Neutrophil (primary cell): ENCODE data around the gene PDE8B.

Source experiments
- H3K27ac ChIP-seq: fragments of 200-600 bp; sonication (generic); 2 replicates; pipeline ENCODE4 v1.5.1; 2016; ENCODE audit warnings: mild to moderate bottlenecking, moderate library complexity
- H3K27me3 ChIP-seq: fragments of 200-600 bp; sonication (generic); 2 replicates; pipeline ENCODE4 v1.6.0; 2016; ENCODE audit warnings: mild to moderate bottlenecking
- H3K36me3 ChIP-seq: fragments of 200-600 bp; sonication (generic); 2 replicates; pipeline ENCODE4 v1.5.1; 2017
- H3K4me1 ChIP-seq, 2 experiments: fragments of 200-600 bp in 1 of 2; sonication (generic) in 1 of 2; 1 replicate in 1 of 2; 2 replicates in 1 of 2; pipeline versions ENCODE4 v1.5.1 to v1.6.1; 2013 to 2016; ENCODE audit warnings: low read depth in 1 of 2, low read length in 1 of 2, mild to moderate bottlenecking in 1 of 2, moderate library complexity in 1 of 2; ENCODE audit not compliant: control insufficient read depth in 1 of 2, insufficient read depth in 1 of 2
- H3K4me3 ChIP-seq, 2 experiments: fragments of 200-600 bp in 1 of 2; sonication (generic) in 1 of 2; 1 replicate in 1 of 2; 2 replicates in 1 of 2; pipeline ENCODE4 v1.5.1; 2013 to 2016; ENCODE audit warnings: low read depth in 1 of 2, low read length in 1 of 2, mild to moderate bottlenecking in 1 of 2, moderate library complexity in 1 of 2
- H3K9me3 ChIP-seq: fragments of 200-600 bp; sonication (generic); 2 replicates; pipeline ENCODE4 v1.5.1; 2016
- TF ChIP-seq, protein P1 (sequence below): fragments of 200-600 bp; sonication (generic); IDR thresholded peaks from 2 replicates; pipeline ENCODE4 v1.5.1; 2016; ENCODE audit warnings: antibody characterized with exemption

Gene PDE8B

DNA sequence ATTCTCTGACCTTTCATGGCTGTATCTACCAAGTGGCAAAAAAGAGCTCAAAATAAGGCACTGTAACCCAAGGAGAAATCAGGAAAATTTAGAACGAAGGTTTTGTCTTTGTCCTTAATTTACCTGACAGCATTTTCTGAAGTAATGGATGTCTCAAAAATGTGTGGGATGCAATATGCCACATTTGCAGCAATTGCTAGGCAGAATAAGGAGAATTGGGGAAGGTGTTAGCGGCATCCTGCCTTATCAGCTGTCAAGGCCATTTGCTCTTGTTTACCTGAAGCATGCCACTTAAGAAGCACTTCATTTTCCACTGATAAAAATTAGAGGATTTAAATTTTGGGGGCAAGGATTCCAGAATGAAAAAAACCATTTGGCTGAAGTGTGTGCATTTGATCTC lies 39.0 kb downstream of the PDE8B start:
- no peak overlapping the region for H3K27ac ChIP-seq
- H3K36me3 ChIP-seq = no peaks in the 10 kb centered on the region
- TF ChIP-seq, protein P1, sequence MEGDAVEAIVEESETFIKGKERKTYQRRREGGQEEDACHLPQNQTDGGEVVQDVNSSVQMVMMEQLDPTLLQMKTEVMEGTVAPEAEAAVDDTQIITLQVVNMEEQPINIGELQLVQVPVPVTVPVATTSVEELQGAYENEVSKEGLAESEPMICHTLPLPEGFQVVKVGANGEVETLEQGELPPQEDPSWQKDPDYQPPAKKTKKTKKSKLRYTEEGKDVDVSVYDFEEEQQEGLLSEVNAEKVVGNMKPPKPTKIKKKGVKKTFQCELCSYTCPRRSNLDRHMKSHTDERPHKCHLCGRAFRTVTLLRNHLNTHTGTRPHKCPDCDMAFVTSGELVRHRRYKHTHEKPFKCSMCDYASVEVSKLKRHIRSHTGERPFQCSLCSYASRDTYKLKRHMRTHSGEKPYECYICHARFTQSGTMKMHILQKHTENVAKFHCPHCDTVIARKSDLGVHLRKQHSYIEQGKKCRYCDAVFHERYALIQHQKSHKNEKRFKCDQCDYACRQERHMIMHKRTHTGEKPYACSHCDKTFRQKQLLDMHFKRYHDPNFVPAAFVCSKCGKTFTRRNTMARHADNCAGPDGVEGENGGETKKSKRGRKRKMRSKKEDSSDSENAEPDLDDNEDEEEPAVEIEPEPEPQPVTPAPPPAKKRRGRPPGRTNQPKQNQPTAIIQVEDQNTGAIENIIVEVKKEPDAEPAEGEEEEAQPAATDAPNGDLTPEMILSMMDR = no peak
- H3K9me3 ChIP-seq = no peaks in the 10 kb centered on the region
- H3K27me3 ChIP-seq = no peaks in the 10 kb centered on the region
- no peak overlapping the region for H3K4me3 ChIP-seq
- H3K4me1 ChIP-seq = no peaks in the 10 kb centered on the region

DNA sequence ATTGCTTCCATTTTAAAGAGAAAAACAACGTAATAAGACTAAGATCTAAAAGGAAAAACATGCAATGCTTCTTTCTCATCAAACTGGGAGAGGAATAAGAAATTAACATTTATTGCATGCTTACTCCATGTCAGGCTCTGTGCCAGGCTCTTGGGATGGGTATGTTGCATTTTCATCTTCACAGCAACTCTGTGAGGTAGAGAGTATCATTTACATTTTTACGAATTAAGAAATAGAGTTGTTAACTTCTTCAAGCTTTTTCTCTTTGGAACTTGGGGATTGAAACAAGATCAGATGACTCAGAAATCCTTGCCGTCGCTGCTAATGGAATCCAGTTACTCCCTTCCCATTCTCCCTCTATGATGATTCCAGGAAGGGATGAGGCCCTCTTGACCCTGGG lies 39.5 kb downstream of the PDE8B start:
- H3K4me1 ChIP-seq = no peaks in the 10 kb centered on the region
- no peaks in the 10 kb centered on the region for H3K27me3 ChIP-seq
- H3K36me3 ChIP-seq = no peaks in the 10 kb centered on the region
- no peaks in the 10 kb centered on the region for H3K9me3 ChIP-seq
- TF ChIP-seq, protein P1 = no peak
- no peak overlapping the region for H3K27ac ChIP-seq
- no peak overlapping the region for H3K4me3 ChIP-seq

DNA sequence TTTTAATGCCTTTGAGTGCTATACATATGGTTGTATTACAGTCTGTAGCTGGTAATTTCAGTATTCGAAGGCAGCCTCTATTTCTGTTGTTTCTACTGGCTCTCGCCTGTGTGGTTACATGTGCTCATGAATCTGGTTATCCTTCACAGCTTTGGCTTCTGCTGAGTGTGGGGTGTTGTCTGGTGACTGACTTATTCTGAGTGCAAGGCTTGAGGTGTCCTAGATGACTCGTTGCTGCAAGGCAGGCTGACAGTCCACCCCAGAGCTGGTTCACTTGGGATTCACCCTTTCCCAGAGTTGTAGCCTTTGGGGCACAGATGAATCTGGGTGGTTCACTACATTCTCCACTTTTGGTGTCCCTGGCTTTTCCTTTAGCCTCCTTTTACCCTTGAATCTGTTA lies 41.4 kb downstream of the PDE8B start:
- Histone ChIP-seq H3K4me1 (no peaks in the 10 kb centered on the region), H3K36me3 (no peaks in the 10 kb centered on the region), H3K9me3 (no peaks in the 10 kb centered on the region), H3K27ac (no peak overlapping the region), H3K27me3 (no peaks in the 10 kb centered on the region), H3K4me3 (no peak overlapping the region)
- TF ChIP-seq, protein P1 = no peak

DNA sequence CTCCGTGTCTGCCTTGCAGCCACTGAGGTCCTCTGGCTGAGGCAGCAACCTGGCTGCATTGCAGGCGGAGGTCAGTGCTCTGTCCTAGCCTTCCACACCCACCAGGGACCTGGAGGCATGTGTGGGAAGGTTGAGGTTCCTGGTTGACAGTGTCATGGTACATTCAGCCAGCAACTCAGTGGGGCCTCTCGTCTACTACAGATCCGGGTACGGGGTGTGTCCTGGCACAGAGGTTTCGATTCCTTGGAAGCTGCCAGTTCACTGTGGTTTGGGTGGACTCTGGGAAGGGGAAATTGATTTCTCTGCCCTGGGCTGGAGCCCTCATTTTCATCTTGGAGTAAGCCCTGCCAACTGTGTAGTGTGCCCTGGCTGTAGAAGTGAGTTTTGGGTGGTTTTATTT lies 45.1 kb downstream of the PDE8B start:
- Histone ChIP-seq H3K9me3 (no peaks in the 10 kb centered on the region), H3K36me3 (no peaks in the 10 kb centered on the region), H3K4me1 (no peaks in the 10 kb centered on the region), H3K4me3 (no peak overlapping the region), H3K27ac (no peak overlapping the region), H3K27me3 (no peaks in the 10 kb centered on the region)
- TF ChIP-seq, protein P1 = no peak

DNA sequence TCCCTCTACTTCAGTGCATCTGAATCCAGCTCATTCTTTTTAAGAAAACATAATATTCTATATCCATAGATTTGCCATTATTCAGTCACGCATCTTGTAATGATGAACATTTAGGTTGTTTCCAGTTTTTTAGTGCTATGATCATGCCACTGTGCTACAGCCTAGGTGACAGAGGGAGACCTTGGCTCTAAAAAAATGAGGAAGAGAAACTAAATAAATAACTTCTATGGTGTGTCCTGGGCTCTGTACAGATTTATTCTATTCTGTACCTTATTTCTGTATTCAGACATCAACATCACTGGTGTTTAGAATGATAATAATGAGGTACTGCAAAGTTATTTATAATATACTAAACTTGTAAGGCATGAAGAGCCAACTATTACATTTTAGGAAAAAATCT lies 45.9 kb downstream of the PDE8B start:
- no peaks in the 10 kb centered on the region for H3K9me3 ChIP-seq
- no peak overlapping the region for H3K4me3 ChIP-seq
- no peak overlapping the region for H3K27ac ChIP-seq
- no peaks in the 10 kb centered on the region for H3K27me3 ChIP-seq
- H3K36me3 ChIP-seq = no peaks in the 10 kb centered on the region
- H3K4me1 ChIP-seq = no peaks in the 10 kb centered on the region
- TF ChIP-seq, protein P1 = no peak

GRCh38 chr5:77258652-77259051 lies 48.2 kb downstream of the PDE8B start:
- TF ChIP-seq, protein P1 = no peak
- Histone ChIP-seq H3K27ac (no peak overlapping the region), H3K4me3 (no peak overlapping the region), H3K36me3 (no peaks in the 10 kb centered on the region), H3K4me1 (no peaks in the 10 kb centered on the region), H3K9me3 (no peaks in the 10 kb centered on the region), H3K27me3 (no peaks in the 10 kb centered on the region)
